ENCODE measurements around the gene JAKMIP2. TPM values are rescaled to one million over a fixed set of nuclear protein-coding genes. Genes with fewer than 3 reads are reported as not detected.

The JAKMIP2 gene
- total RNA-seq, 1 experiment from 2014 or later: 6.4 TPM

GRCh38 chr5:147586832-147587231, 195.7 kb downstream of the JAKMIP2 start:
- no peak overlapping the region for H4K91ac ChIP-seq (ENCODE audit: insufficient read length, low read depth, low read length)
- no peak overlapping the region for H3T11ph ChIP-seq (ENCODE audit: low read length)
- H3K14ac ChIP-seq (ENCODE audit: insufficient read depth, low read length): no peak overlapping the region
- H2BK5ac ChIP-seq (ENCODE audit: insufficient read length, low read length): no peak overlapping the region
- no peak overlapping the region for H2BK120ac ChIP-seq (ENCODE audit: low read depth, low read length, poor library complexity, severe bottlenecking)
- no peak overlapping the region for H3K56ac ChIP-seq (ENCODE audit: insufficient read length, low read depth, low read length)
- Mint-ChIP-seq H3K36me3 (ENCODE audit: insufficient read depth in 1 of 3, low read depth in 3 of 3) (peaks cover 14 to 38% (median 33%) of the 10 kb centered on the region in 3 experiments; a peak in 6 of 7 replicates), H3K9me3 (no peaks in the 10 kb centered on the region), H3K27ac (peak overlapping the region in 1 of 3 experiments; percentile 41; a peak in 1 of 7 replicates), H3K4me1 (peaks cover 11 to 44% of the 10 kb centered on the region in 2 experiments), H3K27me3 (ENCODE audit: low read depth) (no peaks in the 10 kb centered on the region), H3K4me3 (no peak overlapping the region)
- TF ChIP-seq CTCF (conservative IDR thresholded peaks at IDR 0.05): no peak
- H4K5ac ChIP-seq (ENCODE audit: insufficient read length, low read depth, low read length): no peak overlapping the region
- H2BK12ac ChIP-seq (ENCODE audit: insufficient read length, low read depth, low read length): no peak overlapping the region
- no peak for DNase-seq
- H3K9ac ChIP-seq (ENCODE audit: extremely low read depth, insufficient read length, low read length): no peak overlapping the region
- H3K79me1 ChIP-seq (ENCODE audit: insufficient read depth, low read depth, low read length, poor library complexity, severe bottlenecking): no peaks in the 10 kb centered on the region
- no peaks in the 10 kb centered on the region for H3K27me3 ChIP-seq (ENCODE audit: insufficient read depth, low read length)
- H3K4me2 ChIP-seq (ENCODE audit: insufficient read depth, insufficient read length, low read length): no peak overlapping the region
- no peak overlapping the region for H2AK5ac ChIP-seq (ENCODE audit: insufficient read length, low read length)
- H4K8ac ChIP-seq (replicated peaks; ENCODE audit: insufficient read length, low read depth, low read length): no peak overlapping the region
- H2BK15ac ChIP-seq (ENCODE audit: low read depth, low read length): no peak overlapping the region
- no peak overlapping the region for H3K4ac ChIP-seq (ENCODE audit: low read depth, low read length)
- no peak overlapping the region for H3K23ac ChIP-seq (ENCODE audit: insufficient read length, low read depth, low read length)
- WGBS (ENCODE audit: extremely low coverage, insufficient read length, low lambda C conversion rate): no CpG with 5 or more reads among the region's 1 CpG
- H3K9me3 ChIP-seq (ENCODE audit: control insufficient read depth, low read depth, low read length): no peaks in the 10 kb centered on the region
- no peaks in the 10 kb centered on the region for H3K23me2 ChIP-seq (ENCODE audit: insufficient read length, low read depth, low read length, poor library complexity, severe bottlenecking)
- no peaks in the 10 kb centered on the region for H4K20me1 ChIP-seq (ENCODE audit: control insufficient read depth, insufficient read depth, insufficient read length)
- no peaks in the 10 kb centered on the region; the same call in 1 of the 2 replicates for H3K79me2 ChIP-seq (ENCODE audit: insufficient read depth, low read length)
- no peak overlapping the region for H2BK20ac ChIP-seq (ENCODE audit: low read depth, low read length, poor library complexity, severe bottlenecking)
- H3K18ac ChIP-seq (ENCODE audit: insufficient read length, low read depth, low read length): no peak overlapping the region
- H3K4me1 ChIP-seq (ENCODE audit: insufficient read depth, low read length): 0 out of 2 replicates have a peak, but pooled peaks cover 2% of the 10 kb centered on the region
- H2AFZ ChIP-seq (ENCODE audit: low read length): no peak overlapping the region
- H3K27ac ChIP-seq (ENCODE audit: insufficient read length, low read depth, low read length): no peak overlapping the region
